ENCODE measurements around the gene PLCB4.
A peak's percentile ranks its signal among the peaks of the same experiment; 100 is the strongest.

PLCB4 gene

GRCh38 chr20:9071976-9072726 is 3.3 kb downstream of the PLCB4 start:
- Histone ChIP-seq H3K27ac (no peak overlapping the region), H3K9me3 (ENCODE audit: severe bottlenecking) (no peaks in the 10 kb centered on the region), H3K36me3 (no peaks in the 10 kb centered on the region), H3K4me3 (ENCODE audit: low read depth, low read length) (no peak overlapping the region), H3K27me3 (ENCODE audit: insufficient read depth, low read depth, severe bottlenecking) (no peaks in the 10 kb centered on the region)
- TF ChIP-seq CTCF (IDR thresholded peaks at IDR 0.05; ENCODE audit: low read depth, low read length) = no peak
- no peak for DNase-seq

GRCh38 chr20:9072861-9073500 is 4.1 kb downstream of the PLCB4 start:
- no peak for TF ChIP-seq CTCF (IDR thresholded peaks at IDR 0.05; ENCODE audit: low read depth, low read length)
- H3K36me3 ChIP-seq = no peaks in the 10 kb centered on the region
- H3K27ac ChIP-seq = no peak overlapping the region
- no peaks in the 10 kb centered on the region for H3K27me3 ChIP-seq (ENCODE audit: insufficient read depth, low read depth, severe bottlenecking)
- DNase-seq = no peak
- no peak overlapping the region for H3K4me3 ChIP-seq (ENCODE audit: low read depth, low read length)
- H3K9me3 ChIP-seq (ENCODE audit: severe bottlenecking) = no peaks in the 10 kb centered on the region

GRCh38 chr20:9075264-9076095 is 6.6 kb downstream of the PLCB4 start:
- no peaks in the 10 kb centered on the region for H3K9me3 ChIP-seq (ENCODE audit: severe bottlenecking)
- no peak overlapping the region for H3K4me3 ChIP-seq (ENCODE audit: low read depth, low read length)
- H3K36me3 ChIP-seq = no peaks in the 10 kb centered on the region
- no peak overlapping the region for H3K27ac ChIP-seq
- no peaks in the 10 kb centered on the region for H3K27me3 ChIP-seq (ENCODE audit: insufficient read depth, low read depth, severe bottlenecking)
- no peak for TF ChIP-seq CTCF (IDR thresholded peaks at IDR 0.05; ENCODE audit: low read depth, low read length)
- no peak for DNase-seq

- TF ChIP-seq CTCF (IDR thresholded peaks at IDR 0.05; ENCODE audit: low read depth, low read length) = no peak
- Histone ChIP-seq H3K4me3 (ENCODE audit: low read depth, low read length) (no peak overlapping the region), H3K36me3 (no peaks in the 10 kb centered on the region), H3K27ac (no peak overlapping the region), H3K27me3 (ENCODE audit: insufficient read depth, low read depth, severe bottlenecking) (no peaks in the 10 kb centered on the region), H3K9me3 (ENCODE audit: severe bottlenecking) (no peaks in the 10 kb centered on the region)
- no peak for DNase-seq
These were observed 7.6 kb downstream of the PLCB4 start for GRCh38 chr20:9076440-9076839.

GRCh38 chr20:9078826-9079731 is 10.2 kb downstream of the PLCB4 start:
- Histone ChIP-seq H3K27ac (no peak overlapping the region), H3K27me3 (ENCODE audit: insufficient read depth, low read depth, severe bottlenecking) (no peaks in the 10 kb centered on the region), H3K9me3 (ENCODE audit: severe bottlenecking) (no peaks in the 10 kb centered on the region), H3K4me3 (ENCODE audit: low read depth, low read length) (no peak overlapping the region), H3K36me3 (no peaks in the 10 kb centered on the region)
- no peak for TF ChIP-seq CTCF (IDR thresholded peaks at IDR 0.05; ENCODE audit: low read depth, low read length)
- peak; percentile 9 for DNase-seq
